H1 (cell line): ENCODE results near the gene SSUH2. TPM values are rescaled to one million over a fixed set of nuclear protein-coding genes. Genes with fewer than 3 reads are reported as not detected.

Source experiments
- CTCF ChIA-PET: fragments of 300-600 bp; sonication (Branson Sonifier 250); formaldehyde crosslinking; loops from one replicate; lab custom pipeline; 2021; ENCODE audit not compliant: partially characterized antibody; lab: Charles Lee
- POLR2A ChIA-PET: fragments of 300-600 bp; sonication (Branson Sonifier 250); formaldehyde crosslinking; loops from one replicate; lab custom pipeline; 2021; ENCODE audit warnings: inconsistent platforms; ENCODE audit not compliant: partially characterized antibody; lab: Charles Lee
- DNase-seq, 2 experiments: peaks; one replicate each; pipeline versions ENCODE4 v3.0.0 to v3.0.0-alpha.2; 2010 to 2022; ENCODE audit warnings: low spot score in 2 of 2, low read depth in 1 of 2, mixed read lengths in 1 of 2
- FAIRE-seq: peaks from 2 replicates; lab custom pipeline; 2011; peaks lifted over from hg19 to GRCh38; lab: Jason Lieb, UNC
- H2AFZ ChIP-seq: 2 replicates; pipeline ENCODE4 v1.8.1; 2012; ENCODE audit warnings: low read length, inconsistent platforms
- H2AK5ac ChIP-seq: 2 replicates; pipeline ENCODE4 v1.6.1; 2013; ENCODE audit warnings: low read depth, low read length
- H2BK120ac ChIP-seq: replicated peaks from 2 replicates; pipeline ENCODE3; 2013; ENCODE audit warnings: low read depth, low read length, inconsistent platforms
- H2BK12ac ChIP-seq: 2 replicates; pipeline ENCODE4 v1.6.1; 2013; ENCODE audit warnings: low read depth, low read length
- H2BK15ac ChIP-seq: 2 replicates; pipeline ENCODE4 v1.6.1; 2013; ENCODE audit warnings: low read length
- H2BK20ac ChIP-seq: 2 replicates; pipeline ENCODE4 v1.6.1; 2013; ENCODE audit warnings: low read length
- H2BK5ac ChIP-seq: 2 replicates; pipeline ENCODE4 v1.6.1; 2013; ENCODE audit warnings: low read depth, low read length
- H3K14ac ChIP-seq: 2 replicates; pipeline ENCODE4 v1.6.1; 2013; ENCODE audit warnings: inconsistent platforms; ENCODE audit not compliant: insufficient read length
- H3K18ac ChIP-seq: 2 replicates; pipeline ENCODE4 v1.6.1; 2013; ENCODE audit warnings: low read length; ENCODE audit errors: extremely low read depth
- H3K23ac ChIP-seq: 2 replicates; pipeline ENCODE4 v1.6.1; 2013; ENCODE audit warnings: inconsistent platforms; ENCODE audit not compliant: insufficient read length
- H3K23me2 ChIP-seq: 2 replicates; pipeline ENCODE4 v1.6.1; 2013; ENCODE audit warnings: low read depth, low read length
- H3K27ac ChIP-seq: 2 replicates; pipeline ENCODE4 v1.6.1; 2011; ENCODE audit warnings: low read depth, low read length, inconsistent platforms
- H3K27me3 ChIP-seq, 4 experiments: replicated peaks in 1 of 4; 1 replicate in 1 of 4; 2 replicates in 3 of 4; pipeline versions ENCODE4 v1.6.1 to v1.8.1; 2011 to 2013; ENCODE audit warnings: low read length in 3 of 4, mild to moderate bottlenecking in 3 of 4, inconsistent platforms in 2 of 4, mixed read lengths in 2 of 4, moderate library complexity in 1 of 4; ENCODE audit not compliant: control insufficient read depth in 3 of 4, insufficient read depth in 3 of 4; ENCODE audit errors: extremely low read depth in 1 of 4
- H3K36me3 ChIP-seq, 4 experiments: 2 replicates each; pipeline versions ENCODE4 v1.6.1 to v1.8.1; 2011 to 2013; ENCODE audit warnings: mild to moderate bottlenecking in 4 of 4, low read length in 3 of 4, moderate library complexity in 2 of 4, control low read depth in 1 of 4, inconsistent platforms in 1 of 4; ENCODE audit not compliant: insufficient read depth in 4 of 4, control insufficient read depth in 2 of 4
- H3K4ac ChIP-seq: replicated peaks from 2 replicates; pipeline ENCODE3; 2013; ENCODE audit warnings: low read length, low read depth, mixed read lengths, inconsistent platforms; ENCODE audit not compliant: insufficient read length
- H3K4me1 ChIP-seq, 4 experiments: replicated peaks in 1 of 4; 1 replicate in 1 of 4; 2 replicates in 3 of 4; pipeline versions ENCODE4 v1.6.1 to v1.8.1; 2011 to 2013; ENCODE audit warnings: low read length in 3 of 4, inconsistent platforms in 2 of 4, mixed read lengths in 1 of 4; ENCODE audit not compliant: insufficient read depth in 4 of 4, control insufficient read depth in 3 of 4
- H3K4me2 ChIP-seq, 2 experiments: 2 replicates each; pipeline versions ENCODE4 v1.6.1 to v1.8.1; 2011 to 2013; ENCODE audit warnings: low read depth in 2 of 2, low read length in 2 of 2, control low read depth in 1 of 2, inconsistent platforms in 1 of 2, mild to moderate bottlenecking in 1 of 2; ENCODE audit not compliant: insufficient read depth in 1 of 2
- H3K4me3 ChIP-seq, 4 experiments: fragments of 200-600, 300-600 bp in 1 of 4; sonication (generic), shearing (Covaris generic), sonication (Bioruptor Twin) in 1 of 4; 2 replicates each; pipeline versions ENCODE4 v1.5.1 to v1.8.1; 2011 to 2016; ENCODE audit warnings: low read length in 4 of 4, low read depth in 3 of 4, control low read depth in 2 of 4, inconsistent platforms in 2 of 4, mild to moderate bottlenecking in 2 of 4, mixed read lengths in 1 of 4, moderate library complexity in 1 of 4; ENCODE audit not compliant: insufficient read depth in 2 of 4; ENCODE audit errors: extremely low read depth in 1 of 4
- H3K56ac ChIP-seq: replicated peaks from 2 replicates; pipeline ENCODE3; 2013; ENCODE audit warnings: low read depth, mild to moderate bottlenecking, mixed read lengths, low read length, inconsistent platforms; ENCODE audit not compliant: insufficient read length
- H3K79me1 ChIP-seq: 2 replicates; pipeline ENCODE4 v1.6.1; 2013; ENCODE audit warnings: low read depth, low read length, control low read depth
- H3K79me2 ChIP-seq, 2 experiments: 2 replicates each; pipeline versions ENCODE4 v1.6.1 to v1.8.1; 2012 to 2013; ENCODE audit warnings: low read length in 2 of 2, mild to moderate bottlenecking in 2 of 2, inconsistent platforms in 1 of 2; ENCODE audit not compliant: insufficient read depth in 2 of 2, control insufficient read depth in 1 of 2
- H3K9ac ChIP-seq, 4 experiments: replicated peaks in 1 of 4; 1 replicate in 1 of 4; 2 replicates in 3 of 4; pipeline versions ENCODE4 v1.6.1 to v1.8.1; 2011 to 2013; ENCODE audit warnings: low read depth in 3 of 4, low read length in 3 of 4, control low read depth in 2 of 4, mild to moderate bottlenecking in 2 of 4, moderate library complexity in 2 of 4, inconsistent platforms in 1 of 4; ENCODE audit errors: extremely low read depth in 1 of 4
- H3K9me3 ChIP-seq, 2 experiments: 2 replicates each; pipeline versions ENCODE4 v1.6.1 to v1.8.1; 2012 to 2013; ENCODE audit warnings: mild to moderate bottlenecking in 2 of 2, moderate library complexity in 2 of 2, control low read depth in 1 of 2, inconsistent platforms in 1 of 2, low read depth in 1 of 2, low read length in 1 of 2, mixed read lengths in 1 of 2; ENCODE audit not compliant: insufficient read depth in 2 of 2
- H4K20me1 ChIP-seq, 2 experiments: replicated peaks in 1 of 2; 2 replicates each; pipeline versions ENCODE3 to v1.8.1; 2011 to 2013; ENCODE audit warnings: inconsistent platforms in 2 of 2, low read length in 2 of 2, mild to moderate bottlenecking in 1 of 2; ENCODE audit not compliant: insufficient read depth in 2 of 2, control insufficient read depth in 1 of 2
- H4K5ac ChIP-seq: 2 replicates; pipeline ENCODE4 v1.6.1; 2013; ENCODE audit warnings: low read length, low read depth, mixed read lengths, inconsistent platforms; ENCODE audit not compliant: insufficient read length
- H4K8ac ChIP-seq: 2 replicates; pipeline ENCODE4 v1.8.0; 2013; ENCODE audit warnings: mild to moderate bottlenecking, moderate library complexity, low read length, inconsistent platforms; ENCODE audit not compliant: insufficient read depth; ENCODE audit errors: extremely low read depth
- H4K91ac ChIP-seq: replicated peaks from 2 replicates; pipeline ENCODE3; 2013; ENCODE audit warnings: low read length, mixed read lengths, inconsistent platforms; ENCODE audit not compliant: insufficient read length
- CBX5 ChIP-seq: fragments of 300-800, 300-1000 bp; sonication (generic); IDR thresholded peaks from 2 replicates; pipeline ENCODE4 v1.7.1; 2016; ENCODE audit warnings: antibody characterized with exemption, low read length, low read depth
- E2F6 ChIP-seq: IDR thresholded peaks from 2 replicates; pipeline ENCODE4 v1.6.1; 2012; ENCODE audit warnings: inconsistent platforms
- JUN ChIP-seq: IDR thresholded peaks from 2 replicates; pipeline ENCODE4 v1.6.1; 2011; ENCODE audit warnings: low read depth, mild to moderate bottlenecking, improper control_type of control experiment, low read length
- MAFK ChIP-seq: IDR thresholded peaks from 2 replicates; pipeline ENCODE4 v1.6.1; 2012; ENCODE audit warnings: low read depth, mild to moderate bottlenecking, improper control_type of control experiment, low read length
- POLR2A ChIP-seq, 2 experiments: IDR thresholded peaks; 1 replicate in 1 of 2; 2 replicates in 1 of 2; pipeline ENCODE4 v1.6.1; 2011; ENCODE audit warnings: low read depth in 2 of 2, low read length in 2 of 2, mild to moderate bottlenecking in 2 of 2; ENCODE audit errors: control extremely low read depth in 1 of 2
- POU5F1 ChIP-seq: IDR thresholded peaks from 2 replicates; pipeline ENCODE4 v1.6.1; 2011; ENCODE audit warnings: low read depth, mild to moderate bottlenecking, low read length, moderate library complexity
- RBBP5 ChIP-seq: IDR thresholded peaks from 2 replicates; pipeline ENCODE4 v1.7.1; 2012; ENCODE audit warnings: low read depth, mild to moderate bottlenecking, inconsistent platforms, low read length, moderate library complexity, borderline replicate concordance
- WGBS, 2 experiments: shearing (Covaris generic) in 1 of 2; methylation state at CpG; one replicate each; pipeline versions ENCODE4 v1.1.6 to v1.1.7; 2013 to 2015; ENCODE audit warnings: low lambda C conversion rate in 2 of 2, mixed read lengths in 2 of 2, inconsistent platforms in 1 of 2, low coverage in 1 of 2, missing lambda C conversion rate in 1 of 2; ENCODE audit not compliant: insufficient replicate concordance in 2 of 2, insufficient coverage in 1 of 2, insufficient read length in 1 of 2; ENCODE audit errors: extremely low coverage in 1 of 2, missing lambda C conversion rate in 1 of 2; 5-methylcytosine and 5-hydroxymethylcytosine counted together
- polyA plus RNA-seq, 7 experiments: library from polyadenylated mRNA; depleted of rRNA in 3 of 7; stranded (reverse) in 5 of 7; unstranded in 2 of 7; fragments of >200 nt in 5 of 7; fragments of 200-250 nt in 2 of 7; gene quantifications; 1 replicate in 5 of 7; 2 replicates in 1 of 7; 4 replicates in 1 of 7; pipeline versions ENCODE4 v1.2.1 to v1.2.3, GENCODE V29; 2011 to 2013; ENCODE audit warnings: missing spikeins in 2 of 7, mixed read lengths in 2 of 7
- total RNA-seq: library from RNA; stranded (reverse); fragmentation: NEBNext Ultra II Directional; extraction: Animal tissue kit (Norgen Biotek cat#: 25700); gene quantifications from 2 replicates; pipeline ENCODE4 v1.2.1, GENCODE V29; 2021

SSUH2 gene
- total and polyA plus RNA-seq, 2 of the 8 experiments (the other 6 are each of a cell fraction or from before 2014, with no cell fraction given): 0.62 to 0.69 TPM

- ChIA-PET POLR2A (no interaction called here), CTCF (interaction anchor here (1.8 kb wide), 1 partner anchor 18 kb away, joined by 6 read pairs; no protein-coding TSS in a partner anchor)
- WGBS, 2 experiments: 100% methylated on average over 1 of the region's 1 CpG; no CpG with 5 or more reads in 1 of the 2 experiments
Observed at GRCh38 chr3:8640223-8640622, 4.4 kb downstream of the SSUH2 start.

More at GRCh38 chr3:8640223-8640622, 4.4 kb downstream of the SSUH2 start:
- Histone ChIP-seq H4K5ac (no peak overlapping the region), H3K79me1 (no peaks in the 10 kb centered on the region), H4K8ac (no peak overlapping the region), H3K23ac (no peak overlapping the region), H2AK5ac (no peak overlapping the region), H3K14ac (no peak overlapping the region), H3K27ac (no peak overlapping the region), H3K4ac (no peak overlapping the region), H4K20me1 (no peaks in the 10 kb centered on the region), H2BK20ac (no peak overlapping the region), H3K27me3 (peaks cover 0 to 2% (median 0%) of the 10 kb centered on the region in 4 experiments; a peak in 1 of 7 replicates), H4K91ac (no peak overlapping the region), H2AFZ (no peak overlapping the region), H3K4me3 (no peak overlapping the region), H3K9ac (no peak overlapping the region), H2BK5ac (no peak overlapping the region), H3K79me2 (no peaks in the 10 kb centered on the region), H3K23me2 (no peaks in the 10 kb centered on the region), H2BK120ac (no peak overlapping the region), H3K9me3 (peaks cover 0 to 5% of the 10 kb centered on the region in 2 experiments; a peak in 1 of 4 replicates), H3K56ac (no peak overlapping the region), H3K4me2 (no peak overlapping the region), H3K36me3 (peaks cover 0 to 2% (median 0%) of the 10 kb centered on the region in 4 experiments; a peak in 1 of 8 replicates), H2BK12ac (no peak overlapping the region), H3K4me1 (peaks cover 0 to 3% (median 0%) of the 10 kb centered on the region in 4 experiments; a peak in 1 of 7 replicates), H2BK15ac (no peak overlapping the region), H3K18ac (no peak overlapping the region)
- no peak for TF ChIP-seq E2F6
- TF ChIP-seq POU5F1: no peak
- no peak for TF ChIP-seq CBX5
- TF ChIP-seq JUN: no peak
- no peak for TF ChIP-seq POLR2A (IDR thresholded peaks at IDR 0.05; ENCODE audit: control extremely low read depth in 1 of 2, low read depth in 2 of 2, low read length in 2 of 2)
- TF ChIP-seq RBBP5: no peak
- no peak for TF ChIP-seq MAFK
- DNase-seq (no peak), FAIRE-seq (no peak)
